ENCODE results near the gene RAD51B.

The RAD51B gene

GRCh38 chr14:68395604-68396003 lies 576.0 kb downstream of the RAD51B start:
- no peak for DNase-seq (ENCODE audit: low spot score)
- TF ChIP-seq, protein P1, sequence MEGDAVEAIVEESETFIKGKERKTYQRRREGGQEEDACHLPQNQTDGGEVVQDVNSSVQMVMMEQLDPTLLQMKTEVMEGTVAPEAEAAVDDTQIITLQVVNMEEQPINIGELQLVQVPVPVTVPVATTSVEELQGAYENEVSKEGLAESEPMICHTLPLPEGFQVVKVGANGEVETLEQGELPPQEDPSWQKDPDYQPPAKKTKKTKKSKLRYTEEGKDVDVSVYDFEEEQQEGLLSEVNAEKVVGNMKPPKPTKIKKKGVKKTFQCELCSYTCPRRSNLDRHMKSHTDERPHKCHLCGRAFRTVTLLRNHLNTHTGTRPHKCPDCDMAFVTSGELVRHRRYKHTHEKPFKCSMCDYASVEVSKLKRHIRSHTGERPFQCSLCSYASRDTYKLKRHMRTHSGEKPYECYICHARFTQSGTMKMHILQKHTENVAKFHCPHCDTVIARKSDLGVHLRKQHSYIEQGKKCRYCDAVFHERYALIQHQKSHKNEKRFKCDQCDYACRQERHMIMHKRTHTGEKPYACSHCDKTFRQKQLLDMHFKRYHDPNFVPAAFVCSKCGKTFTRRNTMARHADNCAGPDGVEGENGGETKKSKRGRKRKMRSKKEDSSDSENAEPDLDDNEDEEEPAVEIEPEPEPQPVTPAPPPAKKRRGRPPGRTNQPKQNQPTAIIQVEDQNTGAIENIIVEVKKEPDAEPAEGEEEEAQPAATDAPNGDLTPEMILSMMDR (conservative IDR thresholded peaks at IDR 0.05; ENCODE audit: low read depth): no peak
- H3K27ac ChIP-seq: no peak overlapping the region
- ChIA-PET CTCF (no interaction called here), POLR2A (ENCODE audit: low non-redundant PET) (no interaction called here)

GRCh38 chr14:68396461-68396860 lies 576.9 kb downstream of the RAD51B start:
- H3K27ac ChIP-seq: no peak overlapping the region
- ChIA-PET POLR2A (ENCODE audit: low non-redundant PET) (no interaction called here), CTCF (no interaction called here)
- no peak for DNase-seq (ENCODE audit: low spot score)
- TF ChIP-seq, protein P1 (conservative IDR thresholded peaks at IDR 0.05; ENCODE audit: low read depth): no peak

GRCh38 chr14:68397371-68397811 lies 577.8 kb downstream of the RAD51B start:
- TF ChIP-seq, protein P1 (conservative IDR thresholded peaks at IDR 0.05; ENCODE audit: low read depth): no peak
- ChIA-PET POLR2A (ENCODE audit: low non-redundant PET) (no interaction called here), CTCF (no interaction called here)
- H3K27ac ChIP-seq: no peak overlapping the region
- no peak for DNase-seq (ENCODE audit: low spot score)

GRCh38 chr14:68397822-68398221 lies 578.2 kb downstream of the RAD51B start:
- H3K27ac ChIP-seq: no peak overlapping the region
- TF ChIP-seq, protein P1 (conservative IDR thresholded peaks at IDR 0.05; ENCODE audit: low read depth): no peak
- CTCF ChIA-PET: no interaction called here

DNA sequence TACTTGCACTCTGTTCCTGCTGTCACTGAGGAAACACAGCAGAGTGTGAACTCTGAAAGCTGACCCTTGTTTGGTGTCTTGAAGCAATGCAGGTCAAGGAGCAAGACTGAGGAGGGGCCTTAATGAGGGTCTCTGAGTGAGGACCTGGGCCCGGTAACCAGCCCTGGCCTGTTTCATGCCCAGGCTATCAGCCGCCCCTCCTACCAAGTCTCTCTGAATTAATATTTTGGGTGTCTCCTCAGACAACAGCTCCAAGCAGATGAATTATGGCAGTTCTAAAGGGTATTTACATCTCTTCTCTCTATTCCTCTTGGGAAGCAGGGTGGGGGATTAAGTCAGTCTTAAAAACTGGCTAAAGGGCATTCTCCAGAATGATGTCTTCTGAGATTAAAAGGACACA lies 578.8 kb downstream of the RAD51B start:
- TF ChIP-seq, protein P1 (conservative IDR thresholded peaks at IDR 0.05; ENCODE audit: low read depth): no peak
- ChIA-PET CTCF (no interaction called here), POLR2A (ENCODE audit: low non-redundant PET) (no interaction called here)
- DNase-seq (ENCODE audit: low spot score): no peak
- no peak overlapping the region for H3K27ac ChIP-seq

More at GRCh38 chr14:68397822-68398221, 578.2 kb downstream of the RAD51B start:
- no peak for DNase-seq (ENCODE audit: low spot score)
- POLR2A ChIA-PET (ENCODE audit: low non-redundant PET): no interaction called here

DNA sequence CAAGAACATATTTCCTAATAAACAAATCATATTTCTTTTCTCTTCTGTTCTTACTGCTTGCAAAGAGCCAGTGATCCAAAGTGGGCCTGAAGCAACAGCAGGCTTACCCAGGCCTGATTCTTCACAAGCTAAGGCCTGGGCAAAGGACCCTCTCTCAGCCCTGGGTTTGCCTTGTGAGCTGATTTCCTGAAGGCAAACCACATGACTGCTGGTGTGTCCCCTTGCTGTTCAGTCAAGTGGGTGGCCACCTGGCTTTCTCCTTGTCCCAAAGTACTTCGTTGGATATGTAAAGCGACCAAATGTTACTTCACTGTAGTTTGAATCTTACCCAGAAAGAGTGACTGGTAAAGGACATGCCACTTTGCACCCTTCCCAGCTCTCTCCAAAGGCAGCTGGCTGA lies 580.4 kb downstream of the RAD51B start:
- H3K27ac ChIP-seq: no peak overlapping the region
- DNase-seq (ENCODE audit: low spot score): no peak
- TF ChIP-seq, protein P1 (conservative IDR thresholded peaks at IDR 0.05; ENCODE audit: low read depth): no peak
- ChIA-PET POLR2A (ENCODE audit: low non-redundant PET) (no interaction called here), CTCF (interaction anchor here (0.6 to 1.0 kb wide), 2 partner anchors 417 to 672 kb away, joined by 3 read pairs; no protein-coding TSS in a partner anchor)

DNA sequence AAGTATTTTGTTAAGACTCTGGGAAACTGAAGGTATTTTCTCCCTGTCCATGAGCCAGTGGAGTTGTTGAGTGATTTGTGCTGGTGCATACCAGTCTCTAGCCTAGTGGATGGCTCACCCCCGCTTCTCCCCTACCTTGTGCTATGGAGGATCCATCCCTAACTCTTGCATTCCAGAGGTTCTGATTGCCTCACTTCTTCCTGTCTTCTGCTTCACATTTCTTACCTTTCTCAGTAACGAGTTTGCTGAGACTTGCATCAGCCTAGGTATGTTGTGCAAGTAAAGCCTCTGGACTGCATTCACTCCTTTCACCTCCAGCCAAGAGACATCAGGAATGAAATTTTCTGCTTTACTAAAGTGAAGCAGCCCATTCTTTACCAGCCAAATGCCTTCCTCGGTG lies 581.7 kb downstream of the RAD51B start:
- no peak overlapping the region for H3K27ac ChIP-seq
- POLR2A ChIA-PET (ENCODE audit: low non-redundant PET): no interaction called here
- CTCF ChIA-PET: interaction anchor here (0.6 kb wide), 1 partner anchor 596 kb away, joined by 8 read pairs; no protein-coding TSS in a partner anchor
- DNase-seq (ENCODE audit: low spot score): peak; percentile 49
- TF ChIP-seq, protein P1 (conservative IDR thresholded peaks at IDR 0.05; ENCODE audit: low read depth): no peak

Data from RWPE1 (cell line).